Upper lobe of right lung (tissue), 1 donor: ENCODE results near the gene TMEM144. TPM values are rescaled to one million over a fixed set of nuclear protein-coding genes. Genes with fewer than 3 reads are reported as not detected.

Source experiments
- ATAC-seq: fragments of 200-7000 bp; cut with Tn5 transposase; one replicate; pipeline ENCODE4 v1.9.1; 2020; ENCODE audit warnings: mild to moderate bottlenecking, moderate library complexity
- DNase-seq: peaks from one replicate; pipeline ENCODE4 v3.0.0-alpha.2; 2020
- H3K27ac ChIP-seq: fragments of 200-600 bp; one replicate; pipeline ENCODE4 v1.8.0; 2022
- H3K27me3 ChIP-seq: fragments of 200-600 bp; one replicate; pipeline ENCODE4 v1.8.0; 2022; ENCODE audit warnings: mild to moderate bottlenecking
- H3K36me3 ChIP-seq: fragments of 200-600 bp; one replicate; pipeline ENCODE4 v1.8.0; 2022
- H3K4me1 ChIP-seq: fragments of 200-600 bp; one replicate; pipeline ENCODE4 v1.8.0; 2022
- H3K4me3 ChIP-seq: fragments of 200-600 bp; one replicate; pipeline ENCODE4 v1.8.0; 2022; ENCODE audit warnings: mild to moderate bottlenecking
- H3K9me3 ChIP-seq: fragments of 200-600 bp; one replicate; pipeline ENCODE4 v1.8.0; 2022
- CTCF ChIP-seq: fragments of 200-600 bp; IDR thresholded peaks from one replicate; pipeline ENCODE4 v1.8.0; 2022; ENCODE audit warnings: antibody characterized with exemption
- intact Hi-C: fragments of 100-400 bp; cut with DNase I; formaldehyde crosslinking; loops from one replicate; pipeline ENCODE4 v1.11.0; 2022
- long read RNA-seq: library from polyadenylated mRNA; unstranded; transcript quantifications from one replicate; pipeline ENCODE4 v2.0.0, GENCODE V29; 2021
- total RNA-seq: library from RNA; stranded (reverse); fragmentation: NEBNext Ultra II Directional; extraction: Animal tissue kit (Norgen Biotek cat#: 25700); gene quantifications from one replicate; pipeline ENCODE4 v1.2.1, GENCODE V29; 2021
- donor health status: DM: no; HTN: yes; CAD: no; lungs with severe emphysema.

The TMEM144 gene
- 15.5 TPM for total RNA-seq
- long read RNA-seq, transcript TMEM144-201 (13 exons, 3,442 nt): major isoform, 8 of 19 reads
- long read RNA-seq, partial matches to known transcripts: 1 of 19 reads
- long read RNA-seq, other reads (novel, unspliced or antisense): 10 of 19 reads

GRCh38 chr4:158209825-158210807, at the start of gene TMEM144:
TSS of gene TMEM144 (plus strand) at chr4:158210486. CDS start at chr4:158212668, 2,182 bp downstream.
- Histone ChIP-seq H3K27ac (peak within 1 kb of the TSS; percentile 81), H3K27me3 (no peaks in the 10 kb centered on the region), H3K36me3 (no peaks in the 10 kb centered on the region), H3K9me3 (no peaks in the 10 kb centered on the region), H3K4me1 (peaks cover 6% of the 10 kb centered on the region), H3K4me3 (peak within 1 kb of the TSS; percentile 42)
- ATAC-seq (peak; percentile 99), DNase-seq (peak; percentile 96)
- intact Hi-C loops: no loop called here
- TF ChIP-seq CTCF: no peak

GRCh38 chr4:158161551-158162354, 48.5 kb upstream of the TMEM144 start:
- DNase-seq: no peak
- Histone ChIP-seq H3K4me1 (peaks cover 5% of the 10 kb centered on the region), H3K27ac (peak overlapping the region; percentile 4)

GRCh38 chr4:158162631-158163030, 47.7 kb upstream of the TMEM144 start:
- H3K36me3 ChIP-seq: no peaks in the 10 kb centered on the region
- peak; percentile 16 for ATAC-seq
- DNase-seq: no peak
- no peaks in the 10 kb centered on the region for H3K27me3 ChIP-seq
- no peaks in the 10 kb centered on the region for H3K9me3 ChIP-seq
- H3K4me3 ChIP-seq: no peak overlapping the region
- no peak for TF ChIP-seq CTCF
- no peak overlapping the region for H3K27ac ChIP-seq
- peaks cover 5% of the 10 kb centered on the region for H3K4me1 ChIP-seq
- intact Hi-C loops: no loop called here

More at GRCh38 chr4:158161551-158162354, 48.5 kb upstream of the TMEM144 start:
- intact Hi-C loops: no loop called here
- Histone ChIP-seq H3K36me3 (no peaks in the 10 kb centered on the region), H3K9me3 (no peaks in the 10 kb centered on the region), H3K4me3 (no peak overlapping the region), H3K27me3 (no peaks in the 10 kb centered on the region)
- TF ChIP-seq CTCF: no peak
- peak; percentile 85 for ATAC-seq

- ATAC-seq: no peak
- H3K9me3 ChIP-seq: no peaks in the 10 kb centered on the region
- TF ChIP-seq CTCF: no peak
- H3K27ac ChIP-seq: no peak overlapping the region
- H3K36me3 ChIP-seq: no peaks in the 10 kb centered on the region
- H3K4me3 ChIP-seq: no peak overlapping the region
- intact Hi-C loops: no loop called here
- H3K4me1 ChIP-seq: peaks cover 12% of the 10 kb centered on the region
- DNase-seq: no peak
- no peaks in the 10 kb centered on the region for H3K27me3 ChIP-seq
These were observed 46.1 kb upstream of the TMEM144 start for GRCh38 chr4:158163941-158164767.

- H3K36me3 ChIP-seq: no peaks in the 10 kb centered on the region
- peaks cover 6% of the 10 kb centered on the region for H3K4me1 ChIP-seq
- no peak overlapping the region for H3K27ac ChIP-seq
- no peaks in the 10 kb centered on the region for H3K27me3 ChIP-seq
- intact Hi-C loops: no loop called here
- H3K4me3 ChIP-seq: no peak overlapping the region
- no peaks in the 10 kb centered on the region for H3K9me3 ChIP-seq
- TF ChIP-seq CTCF: no peak
- ATAC-seq (no peak), DNase-seq (no peak)
These were observed 45.5 kb upstream of the TMEM144 start for GRCh38 chr4:158164768-158165213.
